NB4 (cell line): Measurements from ENCODE around the gene PUM2.

Experiments
- MYC ChIP-seq: IDR thresholded peaks from 2 replicates; pipeline ENCODE4 v1.6.1; 2011; ENCODE audit warnings: low read depth, low read length
- TF ChIP-seq, protein P1 (sequence below): IDR thresholded peaks from one replicate; pipeline ENCODE4 v1.5.1; 2012; ENCODE audit warnings: low read depth, low read length

DNA sequence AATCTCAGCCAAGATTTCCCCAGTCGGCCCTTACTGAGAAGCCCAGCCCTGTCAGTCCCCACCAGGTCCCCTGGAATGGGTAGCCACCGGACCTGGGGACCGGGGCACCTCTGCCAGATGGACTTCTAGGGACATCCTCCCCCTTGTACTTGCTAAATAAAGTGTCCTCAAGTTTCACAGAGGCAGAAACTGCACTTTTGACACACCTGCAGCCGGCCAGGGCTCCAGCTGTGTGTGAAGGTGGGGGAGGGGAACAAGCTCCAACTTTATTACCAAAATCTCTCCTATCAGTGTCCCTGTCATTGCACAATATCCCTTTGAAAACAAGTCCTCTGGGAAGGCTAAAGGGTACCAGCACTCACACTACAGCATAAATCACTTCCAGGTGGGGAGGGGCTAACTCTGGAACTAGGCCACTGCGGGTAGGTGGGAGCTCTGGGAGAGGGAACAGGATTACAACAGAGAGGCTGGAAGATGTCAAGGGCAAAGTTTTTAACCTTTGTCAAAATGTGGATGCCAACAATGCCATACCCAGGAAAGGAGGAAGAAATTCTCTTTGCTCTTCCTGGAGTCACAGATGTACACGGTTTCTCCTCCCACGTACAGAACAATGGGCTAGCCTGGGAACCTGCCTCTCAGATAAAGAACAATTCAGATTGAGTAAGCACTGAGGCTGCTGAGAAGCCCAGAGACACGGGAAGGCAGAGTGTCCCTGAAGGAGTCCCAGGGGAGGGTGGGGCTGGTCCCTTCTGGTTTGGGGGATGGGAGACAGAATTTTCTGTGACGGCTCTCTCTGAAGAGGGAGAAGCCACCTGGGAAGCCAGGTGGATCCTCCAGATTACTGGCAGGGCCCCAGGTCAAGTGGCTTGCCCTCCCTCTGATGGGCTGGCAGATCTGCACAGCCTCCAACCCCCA is 136.7 kb downstream of the PUM2 start:
- TF ChIP-seq, protein P1, sequence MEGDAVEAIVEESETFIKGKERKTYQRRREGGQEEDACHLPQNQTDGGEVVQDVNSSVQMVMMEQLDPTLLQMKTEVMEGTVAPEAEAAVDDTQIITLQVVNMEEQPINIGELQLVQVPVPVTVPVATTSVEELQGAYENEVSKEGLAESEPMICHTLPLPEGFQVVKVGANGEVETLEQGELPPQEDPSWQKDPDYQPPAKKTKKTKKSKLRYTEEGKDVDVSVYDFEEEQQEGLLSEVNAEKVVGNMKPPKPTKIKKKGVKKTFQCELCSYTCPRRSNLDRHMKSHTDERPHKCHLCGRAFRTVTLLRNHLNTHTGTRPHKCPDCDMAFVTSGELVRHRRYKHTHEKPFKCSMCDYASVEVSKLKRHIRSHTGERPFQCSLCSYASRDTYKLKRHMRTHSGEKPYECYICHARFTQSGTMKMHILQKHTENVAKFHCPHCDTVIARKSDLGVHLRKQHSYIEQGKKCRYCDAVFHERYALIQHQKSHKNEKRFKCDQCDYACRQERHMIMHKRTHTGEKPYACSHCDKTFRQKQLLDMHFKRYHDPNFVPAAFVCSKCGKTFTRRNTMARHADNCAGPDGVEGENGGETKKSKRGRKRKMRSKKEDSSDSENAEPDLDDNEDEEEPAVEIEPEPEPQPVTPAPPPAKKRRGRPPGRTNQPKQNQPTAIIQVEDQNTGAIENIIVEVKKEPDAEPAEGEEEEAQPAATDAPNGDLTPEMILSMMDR: no peak
- TF ChIP-seq MYC: no peak
